ENCODE measurements around the gene KANK2.

KANK2 gene

DNA sequence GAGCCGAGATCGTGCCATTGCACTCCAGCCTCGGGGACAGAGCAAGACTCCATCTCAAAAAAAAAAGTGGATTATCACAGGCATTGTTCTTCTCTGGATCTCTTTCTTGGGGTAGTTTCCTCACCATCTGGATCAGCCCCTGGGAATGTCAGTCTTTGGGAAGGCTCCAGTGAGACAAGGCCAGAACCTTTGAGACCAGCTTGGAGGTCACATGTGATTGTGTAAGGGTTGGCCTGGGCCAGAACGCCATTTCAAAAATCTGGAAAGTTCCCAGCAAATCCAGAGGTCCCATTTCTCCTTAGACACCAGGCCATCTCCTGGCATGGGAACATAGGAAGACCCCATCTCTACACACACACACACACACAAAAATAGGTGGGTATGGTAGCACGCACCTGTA lies 27.8 kb upstream of the KANK2 start:
- no peak for DNase-seq

DNA sequence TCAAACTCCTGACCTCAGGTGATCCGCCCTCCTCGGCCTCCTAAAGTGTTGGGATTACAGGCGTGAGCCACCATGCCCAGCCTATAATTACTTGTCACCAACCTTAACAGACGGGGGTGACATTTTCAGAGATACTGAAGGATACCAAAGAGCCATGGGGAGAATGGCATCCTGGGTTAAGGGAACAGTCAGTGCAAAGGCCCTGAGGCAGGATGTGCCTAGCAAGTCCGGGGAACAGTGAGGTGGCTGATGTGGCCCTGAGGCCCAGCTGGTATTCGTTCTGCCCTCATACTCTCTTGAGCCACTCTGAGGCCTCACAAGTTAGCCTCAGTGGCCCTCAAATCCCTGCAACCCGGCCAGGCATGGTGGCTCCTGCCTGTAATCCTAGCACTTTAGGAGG lies 27.1 kb upstream of the KANK2 start:
- no peak for DNase-seq

DNA sequence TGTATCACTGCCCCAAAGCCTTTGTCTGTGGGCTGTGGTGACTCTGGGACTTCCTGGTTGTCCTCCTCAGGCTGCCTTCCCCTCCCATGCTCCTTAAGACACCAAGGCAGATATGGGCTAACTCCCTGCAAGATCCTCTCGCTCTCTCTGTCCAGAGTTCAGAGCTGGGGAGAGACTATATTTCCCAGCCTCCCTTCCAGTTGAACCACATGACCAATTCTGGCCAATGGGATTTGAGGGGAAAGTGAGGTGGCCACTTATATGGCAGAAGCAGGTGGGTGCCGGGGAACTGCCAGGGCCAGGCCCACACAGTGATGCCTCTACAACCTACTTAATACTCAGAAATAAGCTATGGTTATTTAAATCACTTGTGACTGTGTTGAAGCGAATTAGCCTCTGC lies 25.9 kb upstream of the KANK2 start:
- DNase-seq = no peak

DNA sequence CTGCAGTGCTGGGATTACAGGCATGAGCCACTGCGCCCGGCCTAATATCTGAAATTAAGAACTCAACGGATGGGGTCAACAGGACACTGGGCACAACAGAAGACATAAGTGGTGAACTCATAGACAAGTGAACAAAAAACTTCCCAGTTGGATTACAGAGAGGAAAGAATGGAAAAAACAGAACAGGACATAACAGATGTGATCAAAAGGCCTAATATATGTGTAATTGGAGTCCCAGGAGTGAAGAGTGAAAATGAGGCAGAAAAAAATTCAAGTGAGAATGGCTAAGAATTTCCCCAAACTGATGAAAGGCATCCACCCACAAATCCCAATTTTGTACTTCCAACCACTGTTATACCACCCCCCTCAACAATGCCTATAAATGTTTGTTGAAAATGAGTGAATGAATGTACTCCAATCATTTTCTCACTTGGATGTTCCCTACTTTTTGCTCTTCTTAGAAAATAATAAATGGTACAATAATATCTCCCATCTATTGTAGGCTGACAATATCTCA lies 23.8 kb upstream of the KANK2 start:
- DNase-seq = no peak

DNA sequence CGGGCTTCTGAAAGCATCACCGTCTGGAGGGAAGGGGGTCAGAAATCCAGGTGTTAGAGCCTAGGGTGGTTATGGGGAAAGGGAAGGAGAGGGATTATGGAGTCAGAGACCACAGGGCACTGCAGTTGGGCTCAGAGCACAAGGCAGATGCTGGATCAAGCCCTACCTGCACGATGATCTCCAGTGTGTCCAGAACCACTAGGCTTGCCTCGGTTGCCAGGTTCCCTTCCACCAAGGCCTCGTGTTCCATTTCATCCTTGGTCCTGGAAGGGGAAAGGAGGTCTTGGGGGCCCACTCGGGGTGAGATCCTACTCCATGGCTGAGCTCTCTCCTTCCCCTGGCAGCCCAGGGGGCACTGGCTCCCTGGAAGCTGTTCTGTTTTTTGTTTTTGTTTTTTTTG lies 17.0 kb upstream of the KANK2 start:
- no peak for DNase-seq

DNA sequence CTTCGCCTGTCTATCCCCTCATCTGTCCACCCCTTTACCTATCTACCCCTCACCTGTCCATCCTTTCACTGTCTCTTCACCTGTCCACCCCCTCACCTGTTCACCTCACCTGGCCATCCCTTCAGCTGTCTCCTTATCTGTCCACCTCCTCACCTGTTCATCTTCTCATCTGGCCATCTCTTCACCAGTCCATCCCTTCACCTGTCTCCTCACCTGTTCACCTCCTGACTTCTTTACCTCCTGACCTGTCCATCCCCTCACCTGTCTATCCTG lies 13.2 kb upstream of the KANK2 start:
- no peak for DNase-seq

DNA sequence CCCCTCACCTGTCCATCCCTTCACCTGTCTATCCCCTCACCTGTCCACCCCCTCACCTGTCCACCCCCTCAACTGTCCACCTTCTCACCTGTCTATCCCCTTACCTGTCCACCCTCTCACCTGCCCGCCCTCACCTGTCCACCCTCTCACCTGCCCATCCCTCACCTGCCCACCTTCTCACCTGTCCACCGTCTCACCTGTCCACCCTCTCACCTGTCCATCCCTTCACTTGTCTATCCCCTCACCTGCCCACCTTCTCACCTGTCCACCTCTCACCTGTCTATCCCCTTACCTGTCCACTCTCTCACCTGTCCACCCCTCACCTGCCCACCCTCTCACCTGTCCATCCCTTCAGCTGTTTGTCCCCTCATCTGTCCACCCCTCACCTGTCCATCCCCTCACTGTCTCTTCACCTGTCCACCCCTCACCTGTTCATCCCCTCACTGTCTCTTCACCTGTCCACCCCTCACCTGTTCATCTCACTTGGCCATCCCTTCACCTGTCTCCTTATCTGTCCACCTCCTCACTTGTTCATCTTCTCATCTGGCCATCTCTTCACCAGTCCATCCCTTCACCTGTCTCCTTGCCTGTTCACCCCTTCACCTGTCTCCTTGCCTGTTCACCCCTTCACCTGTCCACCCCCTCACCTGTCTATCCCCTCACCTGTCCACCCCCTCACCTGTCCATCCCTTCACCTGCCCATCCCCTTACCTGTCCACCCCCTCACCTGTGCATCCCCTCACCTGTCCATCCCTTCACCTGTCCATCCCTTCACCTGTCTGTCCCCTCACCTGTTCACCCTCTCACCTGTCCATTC lies 12.7 kb upstream of the KANK2 start:
- no peak for DNase-seq

DNA sequence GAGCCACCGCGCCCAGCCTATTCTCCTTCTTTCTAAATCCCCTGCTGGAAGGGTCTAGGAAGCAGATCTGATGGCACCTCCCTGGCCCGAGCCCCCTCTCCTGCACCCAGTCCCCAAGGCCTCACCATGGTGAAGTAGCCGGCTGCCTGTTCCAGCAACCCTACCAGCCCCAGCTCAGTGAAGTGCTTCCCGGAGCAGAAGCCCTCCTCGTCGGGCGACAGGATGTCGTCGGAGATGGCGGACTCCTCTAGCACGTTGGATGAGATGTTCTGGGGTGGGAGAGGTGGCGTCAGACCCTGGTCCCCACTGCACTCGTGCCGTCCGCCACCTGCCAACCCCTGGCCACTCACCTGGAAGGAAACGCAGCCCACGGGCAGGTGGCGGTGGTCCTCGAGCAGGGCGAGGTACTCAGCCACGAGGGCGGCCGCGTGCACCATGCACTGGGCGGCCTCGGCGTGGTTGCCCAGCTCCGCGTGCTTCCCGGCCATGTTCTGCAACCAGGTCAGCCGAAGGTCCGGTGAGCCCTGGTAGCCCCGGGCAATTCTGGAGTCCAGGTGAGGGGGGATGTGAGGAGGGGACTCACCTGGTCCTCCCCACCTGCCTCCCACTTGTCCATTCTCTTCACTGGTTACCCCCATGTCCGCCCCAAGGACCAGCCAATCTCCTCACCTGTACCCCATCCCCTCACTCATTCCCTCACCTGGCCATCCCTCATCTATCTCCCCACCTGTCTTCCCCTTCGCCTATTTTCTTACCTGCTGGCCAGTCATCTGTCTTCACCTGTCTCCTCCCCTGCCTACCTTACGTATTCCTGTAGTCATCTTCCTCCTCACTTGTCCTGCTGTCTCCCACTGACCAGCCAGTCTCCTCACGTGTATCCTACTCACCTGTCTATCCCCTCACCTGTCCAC lies 11.5 kb upstream of the KANK2 start:
- DNase-seq = peak in 1 of 2 donors; percentile 15

DNA sequence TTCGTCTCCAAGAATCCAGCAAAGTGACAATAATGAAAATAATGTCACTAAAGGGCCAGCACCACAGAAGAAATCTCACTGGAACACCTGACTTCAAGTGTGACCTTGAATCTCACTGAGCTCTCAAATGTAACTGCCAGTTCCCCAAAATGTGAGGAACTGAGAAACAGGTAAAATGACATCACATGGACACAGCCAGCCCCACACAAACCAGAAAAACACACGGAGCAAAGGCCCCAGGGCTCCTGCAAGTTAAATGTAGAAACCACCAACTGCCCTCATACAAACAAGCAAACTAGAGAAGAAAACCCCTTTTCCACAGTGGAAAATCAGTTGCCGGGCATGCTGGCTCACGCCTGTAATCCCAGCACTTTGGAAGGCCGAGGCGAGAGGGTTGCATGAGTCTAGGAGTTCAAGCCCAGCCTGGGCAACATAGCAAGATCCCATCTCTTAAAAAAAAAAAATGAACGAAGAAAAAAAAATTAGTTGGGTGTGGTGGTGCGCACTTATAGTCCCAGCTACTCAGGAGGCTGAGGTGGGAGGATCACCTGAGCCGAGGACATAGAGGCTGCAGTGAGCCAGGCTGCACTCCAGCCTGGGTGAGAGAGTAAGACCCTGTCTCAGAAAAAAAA lies 8.7 kb upstream of the KANK2 start:
- DNase-seq = no peak

DNA sequence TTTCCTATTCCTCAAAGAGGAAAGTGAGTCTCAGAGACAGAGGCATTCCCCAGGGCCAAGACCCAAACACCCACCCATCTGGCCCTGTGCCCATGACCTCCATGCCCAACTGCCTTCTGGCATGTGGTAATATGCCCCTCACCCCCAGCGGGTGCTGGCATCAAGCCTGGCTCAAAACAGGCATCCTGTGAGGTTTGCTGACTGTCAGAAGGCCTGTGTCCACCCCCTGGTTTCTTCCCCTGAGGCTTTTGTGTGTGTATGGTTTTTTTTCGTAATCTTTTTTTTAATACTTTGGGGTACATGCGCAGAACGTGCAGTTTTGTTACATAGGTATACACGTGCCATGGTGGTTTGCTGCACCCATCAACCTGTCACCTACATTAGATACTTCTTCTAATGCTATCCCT lies 7.6 kb upstream of the KANK2 start:
- DNase-seq = peak in 1 of 2 donors; percentile 48

DNA sequence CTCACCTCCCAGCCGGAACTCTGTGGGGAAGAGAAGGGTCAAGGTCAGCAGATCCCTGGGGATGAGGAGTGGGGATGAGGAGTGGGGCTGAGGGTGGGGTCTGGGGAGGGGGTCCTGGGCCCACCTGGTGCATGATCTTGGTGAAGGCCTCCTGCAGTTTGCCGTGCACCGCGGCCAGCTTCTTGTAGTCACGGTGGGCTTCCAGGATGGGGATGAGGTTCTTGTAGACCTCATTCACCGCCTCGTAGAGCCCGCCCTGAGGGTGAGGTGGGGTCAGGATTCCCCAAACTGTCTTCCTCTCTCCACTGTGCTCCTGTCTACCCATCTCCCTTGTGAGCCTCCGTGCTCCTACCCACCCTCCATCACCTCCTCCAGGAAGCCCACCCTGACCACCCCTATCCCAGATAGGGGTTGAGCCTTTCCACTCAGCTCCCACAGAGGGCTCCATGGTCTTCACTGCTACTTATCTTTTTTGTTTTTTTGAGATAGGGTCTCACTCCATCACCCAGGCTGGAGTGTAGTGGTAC lies 6.8 kb upstream of the KANK2 start:
- DNase-seq = no peak

DNA sequence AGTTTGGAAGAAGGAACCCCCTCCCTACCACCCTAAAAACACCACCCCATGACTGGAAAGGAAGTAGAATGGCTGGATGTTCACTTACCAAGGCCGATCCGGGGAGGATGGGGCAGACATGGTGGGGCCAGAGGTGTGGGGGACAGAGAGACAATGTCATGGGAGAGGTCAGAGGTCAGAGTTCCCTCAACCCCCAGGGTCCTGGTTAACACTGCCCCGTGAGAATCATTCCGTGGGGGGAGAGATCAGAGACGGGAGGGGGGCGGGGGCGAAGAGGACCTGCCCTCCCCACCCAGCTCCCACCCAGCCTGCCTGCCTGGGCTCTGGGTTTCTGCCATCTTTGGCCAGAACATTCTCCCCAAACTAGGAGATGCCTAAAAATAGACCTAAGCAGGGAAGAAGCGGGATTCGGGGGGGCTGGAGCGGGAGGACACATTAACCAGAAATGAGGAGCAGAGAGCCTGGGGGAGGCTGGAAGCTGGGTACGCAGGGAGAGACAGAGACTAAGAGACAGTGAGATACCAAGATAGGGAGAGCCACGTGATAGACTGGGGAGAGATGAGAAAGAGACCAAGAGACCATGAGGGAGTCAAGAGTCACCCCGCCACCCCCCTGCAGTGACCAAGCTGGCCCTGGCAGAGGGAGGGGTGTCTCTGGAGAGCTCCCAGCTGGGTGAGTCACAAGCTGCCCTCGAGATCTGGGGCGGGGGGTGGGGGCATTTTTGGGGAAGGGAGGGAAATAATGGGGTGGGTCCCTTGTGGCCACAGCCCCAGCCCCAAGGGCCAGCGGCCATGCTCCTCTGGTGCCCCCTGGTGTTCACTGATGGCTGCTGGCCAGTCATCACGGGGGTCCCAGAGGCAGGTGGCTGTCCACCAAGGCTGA lies 6.1 kb upstream of the KANK2 start:
- peak; percentile 12 to 49 for DNase-seq

DNA sequence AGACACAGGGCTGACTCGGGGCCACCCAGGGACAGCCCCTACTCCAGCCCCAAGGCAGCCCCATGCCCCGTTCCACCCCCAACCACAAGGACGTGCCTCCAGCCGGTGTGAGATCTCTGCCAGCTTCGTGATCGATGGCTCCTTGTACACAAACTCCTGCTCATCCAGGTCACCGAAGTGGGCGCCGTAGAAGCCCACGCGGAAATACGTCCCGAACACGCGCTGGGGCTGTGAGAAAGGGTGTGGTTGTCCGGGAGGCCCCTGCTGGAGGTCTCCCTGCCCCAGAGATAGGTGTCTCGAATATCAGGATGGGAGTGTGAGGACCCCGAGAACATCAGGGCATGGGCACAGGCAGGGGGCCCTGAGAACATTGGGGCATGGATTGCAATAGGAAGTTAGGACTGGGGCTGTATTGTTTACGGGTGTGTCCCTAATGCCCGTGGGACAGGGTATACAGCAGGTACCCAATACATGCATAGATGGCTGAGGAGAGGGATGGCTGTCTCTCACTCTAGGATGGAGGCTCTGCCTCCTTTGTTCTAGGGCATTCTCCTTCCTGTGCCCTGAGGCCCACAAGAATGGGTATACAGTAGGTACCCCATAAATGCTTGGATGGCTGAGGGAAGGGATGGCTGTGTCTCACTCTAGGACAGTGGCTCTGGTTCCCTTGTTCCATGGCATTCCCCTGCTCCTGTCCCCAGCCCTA lies 5.3 kb upstream of the KANK2 start:
- DNase-seq = no peak

DNA sequence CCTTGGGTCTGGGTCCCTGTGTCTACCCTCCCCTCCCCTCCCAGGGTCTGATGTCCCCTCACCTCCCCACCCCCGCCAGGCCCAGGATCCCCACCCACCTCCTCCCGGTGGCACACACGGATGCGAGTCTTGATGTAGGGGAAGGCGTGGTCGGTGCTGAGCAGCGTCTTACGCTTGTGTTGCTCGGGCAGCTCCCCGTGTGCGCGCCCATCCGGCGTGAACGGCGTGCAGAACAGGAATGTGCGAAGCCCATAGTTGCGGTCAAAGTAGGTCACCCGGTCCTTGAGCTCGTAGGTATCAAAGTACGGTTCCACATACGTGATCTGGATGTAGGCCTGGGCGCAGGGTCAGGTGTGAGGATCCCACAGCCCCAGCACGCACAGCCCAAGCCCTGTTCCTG lies 4.4 kb upstream of the KANK2 start:
- no peak for DNase-seq

DNA sequence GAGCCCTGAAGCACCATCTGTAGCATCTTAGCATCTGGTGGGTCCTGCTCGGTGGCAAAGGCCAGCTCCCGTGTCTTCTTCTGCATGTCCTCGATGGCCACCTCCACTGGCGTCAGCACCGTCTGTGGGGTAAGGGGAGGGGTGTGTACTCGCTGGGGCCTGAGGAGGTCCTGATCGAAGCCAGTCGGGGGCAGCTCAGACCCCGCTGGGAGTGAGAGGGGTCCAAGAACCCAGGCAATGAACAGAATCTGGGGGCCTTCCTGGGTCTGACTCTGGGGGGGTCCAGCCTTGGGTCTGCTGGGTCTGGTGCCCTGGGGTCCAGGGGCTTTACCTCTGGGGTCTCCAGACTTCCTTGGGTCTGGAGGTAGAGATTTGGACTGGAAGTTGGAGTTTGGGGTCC lies 3.6 kb upstream of the KANK2 start:
- DNase-seq = no peak

DNA sequence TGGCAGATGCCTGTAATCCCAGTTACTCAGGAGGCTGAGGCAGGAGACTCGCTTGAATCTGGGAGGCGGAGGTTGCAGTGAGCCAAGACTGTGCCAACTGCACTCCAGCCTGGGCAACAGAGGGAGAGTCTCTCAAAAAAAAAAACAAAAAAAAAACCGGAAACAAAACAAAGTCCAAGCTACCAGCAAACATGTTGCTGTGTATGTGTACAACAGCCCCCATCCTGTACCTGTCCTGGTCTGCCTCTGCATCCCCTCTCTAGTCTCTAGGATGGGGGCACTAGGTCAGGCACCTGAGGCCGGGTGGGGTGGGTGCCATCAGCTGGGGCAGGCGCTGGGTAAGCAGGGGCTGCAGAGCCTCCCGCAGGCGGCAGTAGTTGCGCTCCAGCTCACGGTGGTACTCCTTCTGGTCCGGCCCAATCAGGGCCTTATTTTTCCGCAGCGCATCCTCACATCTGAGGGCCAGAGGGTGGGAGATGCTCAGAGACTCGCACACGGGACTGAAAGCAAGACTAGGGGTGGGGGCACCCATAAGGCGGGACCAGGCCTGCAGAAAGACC lies 2.8 kb upstream of the KANK2 start:
- no peak for DNase-seq

DNA sequence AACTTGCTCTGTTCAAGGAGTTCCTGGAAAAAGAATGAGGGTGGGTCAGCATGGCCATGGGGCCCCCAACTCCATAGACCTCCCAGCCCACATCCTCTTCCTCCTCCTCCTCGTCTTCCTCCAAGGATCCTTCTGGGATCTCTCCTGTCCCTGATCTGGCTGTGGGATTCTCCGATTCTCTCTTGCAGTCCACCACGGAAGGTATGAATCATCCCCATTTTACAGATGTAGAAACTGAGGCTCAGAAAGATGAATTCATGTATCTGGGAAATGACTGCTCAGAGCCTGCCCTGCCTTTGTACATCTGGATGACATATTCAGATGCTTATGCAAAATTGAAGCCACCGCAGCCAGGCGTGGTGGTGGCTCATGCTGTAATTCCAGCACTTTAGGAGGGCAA lies 2.2 kb upstream of the KANK2 start:
- DNase-seq = no peak

DNA sequence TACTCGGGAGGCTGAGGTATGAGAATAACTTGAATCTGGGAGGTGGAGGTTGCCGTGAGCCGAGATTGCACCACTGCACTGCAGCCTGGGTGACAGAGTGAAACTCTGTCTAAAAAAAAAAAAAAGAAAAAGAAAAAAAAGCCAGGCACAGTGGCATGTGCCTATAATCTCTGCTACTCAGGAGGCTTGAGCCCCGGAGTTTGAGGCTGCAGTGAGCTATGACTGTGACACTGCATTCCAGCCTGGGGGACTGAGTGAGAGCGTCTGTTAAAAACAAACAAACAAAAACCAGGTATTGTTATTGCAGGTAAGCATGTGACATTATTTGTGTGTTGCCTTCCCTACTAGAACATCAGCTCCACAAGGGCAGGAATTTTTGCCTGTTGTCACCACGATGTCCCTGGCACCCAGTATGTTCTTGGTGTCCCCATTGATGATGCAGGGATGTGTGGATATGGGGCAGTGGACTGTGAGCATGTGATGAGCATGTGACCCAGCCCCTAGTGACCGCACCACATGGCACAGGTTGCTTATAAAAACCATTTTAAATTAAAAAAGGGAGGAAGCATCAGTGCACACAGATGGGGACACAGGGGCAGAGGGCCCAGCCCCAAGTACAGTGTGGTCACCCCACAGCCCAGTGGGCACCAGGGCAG lies 1.6 kb upstream of the KANK2 start:
- DNase-seq = no peak

DNA sequence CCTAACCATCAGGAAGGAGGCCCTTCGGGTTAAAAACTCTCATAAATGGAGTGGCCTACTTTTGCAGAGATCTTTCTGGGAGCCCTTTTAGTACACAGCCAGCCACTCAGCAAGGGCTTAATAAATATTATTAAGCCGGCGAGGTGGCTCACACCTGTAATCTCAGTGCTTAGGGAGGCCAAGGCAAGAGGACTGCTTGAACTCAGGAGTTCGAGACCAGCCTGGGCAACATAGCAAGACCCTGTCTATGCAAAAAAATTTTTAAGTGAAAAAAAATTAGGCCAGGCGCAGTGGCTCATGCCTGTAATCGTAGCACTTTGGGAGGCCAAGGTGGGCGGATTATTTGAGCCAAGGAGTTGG lies 810 bp upstream of the KANK2 start:
- no peak for DNase-seq

DNA sequence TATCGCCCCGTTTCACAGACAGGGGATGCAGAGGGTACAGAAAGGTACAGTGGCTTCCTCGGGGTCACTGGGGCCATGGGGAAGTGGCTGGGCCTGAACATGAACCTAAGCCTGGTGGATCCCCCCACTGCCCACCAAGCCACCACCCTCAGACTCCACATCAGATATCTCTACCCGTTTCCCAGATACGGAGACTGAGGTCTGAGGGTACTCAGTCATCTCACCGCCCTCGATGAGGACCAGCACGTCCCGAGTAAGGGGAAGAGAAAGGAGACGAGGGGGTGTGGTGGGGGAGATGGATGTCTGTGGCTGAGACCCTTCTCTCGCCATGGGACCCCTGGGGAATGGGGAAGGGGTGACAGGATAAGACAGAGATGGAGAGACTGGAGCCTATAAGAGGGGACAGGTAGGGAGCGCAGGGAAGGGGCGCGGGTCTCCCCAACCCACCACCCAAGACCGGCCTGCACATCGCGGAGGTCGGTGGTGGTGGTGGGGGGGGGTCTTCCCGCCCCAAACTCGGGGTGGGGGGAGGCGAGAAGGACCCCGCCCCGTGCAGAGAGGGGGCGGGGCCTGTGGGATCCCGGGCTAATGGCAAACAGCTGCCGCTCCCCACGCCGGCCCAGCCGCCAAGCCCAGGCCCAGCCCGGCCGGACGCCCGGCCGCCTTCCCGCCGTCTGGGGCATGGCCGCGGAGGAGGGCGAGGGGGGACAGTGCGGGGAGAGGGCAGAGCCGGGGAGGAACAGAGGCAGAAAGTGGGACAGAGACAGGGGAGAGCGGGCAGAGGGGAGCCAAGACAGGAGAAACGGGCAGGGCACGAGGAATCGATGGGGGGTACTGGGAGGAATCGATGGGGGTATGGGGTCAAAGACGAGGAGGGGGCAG lies 698 bp downstream of the KANK2 start:
- no peak for DNase-seq

Data from bone marrow (tissue), 2 donors.